Cardiac muscle cell (in vitro differentiated cells and primary cell): ENCODE measurements around the gene SUN5. TPM values are rescaled to one million over a fixed set of nuclear protein-coding genes. Genes with fewer than 3 reads are reported as not detected.

ENCODE experiments used
- DNase-seq, 2 donors: peaks; one replicate each; pipeline versions ENCODE4 v3.0.0 to v3.0.0-alpha.2; 2010 to 2017; ENCODE audit warnings: low read depth in 1 of 2, low spot score in 1 of 2
- H3K27ac ChIP-seq: fragments of 200-600 bp; sonication (generic); 2 replicates; pipeline ENCODE4 v1.5.1; 2016
- H3K27me3 ChIP-seq: fragments of 200-600 bp; sonication (generic); 2 replicates; pipeline ENCODE4 v1.6.0; 2016; ENCODE audit warnings: control low read depth
- H3K36me3 ChIP-seq: fragments of 200-600 bp; sonication (generic); 2 replicates; pipeline ENCODE4 v1.5.1; 2016; ENCODE audit warnings: control low read depth
- H3K4me1 ChIP-seq: fragments of 200-600 bp; sonication (generic); 2 replicates; pipeline ENCODE4 v1.8.1; 2017; ENCODE audit warnings: low read depth, mild to moderate bottlenecking, mixed run types
- H3K4me3 ChIP-seq: fragments of 200-600 bp; sonication (generic); 2 replicates; pipeline ENCODE4 v1.5.1; 2016; ENCODE audit warnings: mild to moderate bottlenecking
- H3K9me3 ChIP-seq: fragments of 200-600 bp; sonication (generic); 2 replicates; pipeline ENCODE4 v1.5.1; 2017; ENCODE audit warnings: low read depth, mild to moderate bottlenecking, control low read depth
- CTCF ChIP-seq: IDR thresholded peaks from 2 replicates; pipeline ENCODE4 v1.5.1; 2012; ENCODE audit warnings: low read depth, mild to moderate bottlenecking, low read length
- polyA plus RNA-seq: library from polyadenylated mRNA; unstranded; fragments of >200 nt; fragmentation: Nextera tagmentation; extraction: Ambion mirVana; gene quantifications from 2 replicates; pipeline ENCODE4 v1.2.1, GENCODE V29; 2016
- total RNA-seq: library from RNA; depleted of rRNA; stranded (reverse); fragments of >200 nt; gene quantifications from 2 replicates; pipeline ENCODE4 v1.2.3, GENCODE V29; 2016

Gene SUN5
- total and polyA plus RNA-seq, 2 experiments from 2014 or later = not detected

- Histone ChIP-seq H3K9me3 (no peaks in the 10 kb centered on the region), H3K36me3 (no peaks in the 10 kb centered on the region), H3K27ac (no peak overlapping the region), H3K4me3 (no peak overlapping the region), H3K4me1 (no peaks in the 10 kb centered on the region), H3K27me3 (peaks cover 3% of the 10 kb centered on the region)
- no peak for DNase-seq
- no peak for TF ChIP-seq CTCF
These were observed 14.1 kb upstream of the SUN5 start for GRCh38 chr20:33018169-33018931.

GRCh38 chr20:33017542-33017941 lies 13.3 kb upstream of the SUN5 start:
- Histone ChIP-seq H3K27me3 (peaks cover 3% of the 10 kb centered on the region), H3K9me3 (no peaks in the 10 kb centered on the region), H3K36me3 (no peaks in the 10 kb centered on the region), H3K27ac (no peak overlapping the region), H3K4me1 (no peaks in the 10 kb centered on the region), H3K4me3 (no peak overlapping the region)
- DNase-seq = no peak
- no peak for TF ChIP-seq CTCF

GRCh38 chr20:33016581-33017109 lies 12.4 kb upstream of the SUN5 start:
- Histone ChIP-seq H3K27ac (no peak overlapping the region), H3K36me3 (no peaks in the 10 kb centered on the region), H3K9me3 (no peaks in the 10 kb centered on the region), H3K4me3 (no peak overlapping the region), H3K27me3 (peaks cover 3% of the 10 kb centered on the region), H3K4me1 (no peaks in the 10 kb centered on the region)
- TF ChIP-seq CTCF = no peak
- no peak for DNase-seq

- DNase-seq = no peak
- Histone ChIP-seq H3K27me3 (peaks cover 3% of the 10 kb centered on the region), H3K36me3 (no peaks in the 10 kb centered on the region), H3K4me1 (no peaks in the 10 kb centered on the region), H3K9me3 (no peaks in the 10 kb centered on the region), H3K27ac (no peak overlapping the region), H3K4me3 (no peak overlapping the region)
- TF ChIP-seq CTCF = no peak
These were observed 11.7 kb upstream of the SUN5 start for GRCh38 chr20:33015700-33016580.

GRCh38 chr20:33015114-33015484 lies 10.9 kb upstream of the SUN5 start:
- Histone ChIP-seq H3K9me3 (no peaks in the 10 kb centered on the region), H3K36me3 (no peaks in the 10 kb centered on the region), H3K4me1 (no peaks in the 10 kb centered on the region), H3K27ac (no peak overlapping the region), H3K4me3 (no peak overlapping the region), H3K27me3 (peaks cover 3% of the 10 kb centered on the region)
- no peak for DNase-seq
- TF ChIP-seq CTCF = no peak
